HEK293 (cell line): ENCODE measurements around the gene GTSE1.

Experiments used
- ATF2 ChIP-seq: fragments of 450-650 bp; formaldehyde crosslinking; IDR thresholded peaks from 2 replicates; pipeline ENCODE4 v1.5.1; 2016; ENCODE audit warnings: missing biosample characterization, missing genetic modification characterization, low read depth
- BCL11A ChIP-seq: fragments of 450-650 bp; formaldehyde crosslinking; IDR thresholded peaks from 2 replicates; pipeline ENCODE4 v1.5.1; 2016; ENCODE audit warnings: low read depth, missing biosample characterization, missing genetic modification characterization
- BCL11B ChIP-seq: fragments of 450-650 bp; formaldehyde crosslinking; IDR thresholded peaks from 2 replicates; pipeline ENCODE4 v1.5.1; 2016; ENCODE audit warnings: low read depth, missing biosample characterization, missing genetic modification characterization
- GFI1B ChIP-seq: fragments of 450-650 bp; formaldehyde crosslinking; IDR thresholded peaks from 2 replicates; pipeline ENCODE4 v1.5.1; 2016; ENCODE audit warnings: missing biosample characterization, missing genetic modification characterization
- HOXD13 ChIP-seq: sonication (generic); formaldehyde crosslinking; IDR thresholded peaks from 2 replicates; pipeline ENCODE4 v1.8.0; 2022; ENCODE audit warnings: missing genetic modification reagents, borderline replicate concordance
- KLF16 ChIP-seq: fragments of 450-650 bp; formaldehyde crosslinking; IDR thresholded peaks from 2 replicates; pipeline ENCODE4 v1.5.1; 2017; ENCODE audit warnings: missing biosample characterization, missing genetic modification characterization
- RBAK ChIP-seq: fragments of 450-650 bp; formaldehyde crosslinking; IDR thresholded peaks from 2 replicates; pipeline ENCODE4 v1.5.1; 2016; ENCODE audit warnings: missing biosample characterization, missing genetic modification characterization
- SP7 ChIP-seq: fragments of 450-650 bp; formaldehyde crosslinking; IDR thresholded peaks from 2 replicates; pipeline ENCODE4 v1.5.1; 2016; ENCODE audit warnings: missing biosample characterization, missing genetic modification characterization
- WT1 ChIP-seq: fragments of 450-650 bp; formaldehyde crosslinking; IDR thresholded peaks from 2 replicates; pipeline ENCODE4 v1.5.1; 2016; ENCODE audit warnings: missing biosample characterization, missing genetic modification characterization
- ZBTB20 ChIP-seq: fragments of 450-650 bp; formaldehyde crosslinking; IDR thresholded peaks from 2 replicates; pipeline ENCODE4 v1.5.1; 2016; ENCODE audit warnings: missing biosample characterization, missing genetic modification characterization
- ZBTB7A ChIP-seq: fragments of 450-650 bp; formaldehyde crosslinking; IDR thresholded peaks from 2 replicates; pipeline ENCODE4 v1.5.1; 2016; ENCODE audit warnings: low read depth, missing biosample characterization, missing genetic modification characterization
- ZFP37 ChIP-seq: fragments of 450-650 bp; formaldehyde crosslinking; IDR thresholded peaks from 2 replicates; pipeline ENCODE4 v1.5.1; 2016; ENCODE audit warnings: missing biosample characterization, missing genetic modification characterization
- ZIC2 ChIP-seq: fragments of 450-650 bp; formaldehyde crosslinking; IDR thresholded peaks from 2 replicates; pipeline ENCODE4 v1.5.1; 2016; ENCODE audit warnings: missing biosample characterization, missing genetic modification characterization
- ZNF10 ChIP-seq: fragments of 450-650 bp; formaldehyde crosslinking; IDR thresholded peaks from 2 replicates; pipeline ENCODE4 v1.5.1; 2017; ENCODE audit warnings: missing biosample characterization, missing genetic modification characterization
- ZNF112 ChIP-seq: fragments of 450-650 bp; formaldehyde crosslinking; IDR thresholded peaks from 2 replicates; pipeline ENCODE4 v1.5.0; 2017; ENCODE audit warnings: missing biosample characterization, missing genetic modification characterization
- ZNF114 ChIP-seq: fragments of 450-650 bp; formaldehyde crosslinking; IDR thresholded peaks from 2 replicates; pipeline ENCODE4 v1.5.0; 2017; ENCODE audit warnings: missing biosample characterization, missing genetic modification characterization
- ZNF121 ChIP-seq: fragments of 450-650 bp; formaldehyde crosslinking; IDR thresholded peaks from 2 replicates; pipeline ENCODE4 v1.5.1; 2016; ENCODE audit warnings: missing biosample characterization, missing genetic modification characterization
- ZNF133 ChIP-seq: fragments of 450-650 bp; formaldehyde crosslinking; IDR thresholded peaks from 2 replicates; pipeline ENCODE4 v1.5.1; 2016; ENCODE audit warnings: missing biosample characterization, missing genetic modification characterization
- ZNF2 ChIP-seq: fragments of 450-650 bp; formaldehyde crosslinking; IDR thresholded peaks from 2 replicates; pipeline ENCODE4 v1.5.1; 2016; ENCODE audit warnings: missing biosample characterization, missing genetic modification characterization
- ZNF292 ChIP-seq: fragments of 450-650 bp; formaldehyde crosslinking; IDR thresholded peaks from 2 replicates; pipeline ENCODE4 v1.5.1; 2016; ENCODE audit warnings: low read depth, missing biosample characterization, missing genetic modification characterization, borderline replicate concordance
- ZNF335 ChIP-seq: fragments of 450-650 bp; formaldehyde crosslinking; conservative IDR thresholded peaks from 2 replicates; pipeline ENCODE4 v1.5.1; 2016; ENCODE audit warnings: missing biosample characterization, missing genetic modification characterization
- ZNF341 ChIP-seq: fragments of 450-650 bp; formaldehyde crosslinking; IDR thresholded peaks from 2 replicates; pipeline ENCODE4; 2016; ENCODE audit warnings: low read depth, missing biosample characterization, missing genetic modification characterization
- ZNF37A ChIP-seq: fragments of 450-650 bp; IDR thresholded peaks from 2 replicates; pipeline ENCODE4 v1.5.1; 2018; ENCODE audit warnings: missing biosample characterization, missing genetic modification characterization
- ZNF394 ChIP-seq: fragments of 450-650 bp; formaldehyde crosslinking; IDR thresholded peaks from 2 replicates; pipeline ENCODE4 v1.5.1; 2016; ENCODE audit warnings: missing biosample characterization, missing genetic modification characterization, mild to moderate bottlenecking, moderate library complexity, borderline replicate concordance
- ZNF48 ChIP-seq: fragments of 450-650 bp; formaldehyde crosslinking; IDR thresholded peaks from 2 replicates; pipeline ENCODE4 v1.5.1; 2016; ENCODE audit warnings: missing biosample characterization, missing genetic modification characterization
- ZNF510 ChIP-seq: fragments of 450-650 bp; formaldehyde crosslinking; IDR thresholded peaks from 2 replicates; pipeline ENCODE4 v1.5.1; 2018; ENCODE audit warnings: mild to moderate bottlenecking, missing genetic modification characterization, missing biosample characterization; ENCODE audit not compliant: insufficient replicate concordance
- ZNF513 ChIP-seq: fragments of 450-650 bp; IDR thresholded peaks from 2 replicates; pipeline ENCODE4 v1.5.1; 2018; ENCODE audit warnings: missing biosample characterization, missing genetic modification characterization
- ZNF530 ChIP-seq: fragments of 450-650 bp; formaldehyde crosslinking; IDR thresholded peaks from 2 replicates; pipeline ENCODE4 v1.5.1; 2016; ENCODE audit warnings: low read depth, missing biosample characterization, missing genetic modification characterization
- ZNF548 ChIP-seq: fragments of 450-650 bp; formaldehyde crosslinking; IDR thresholded peaks from 2 replicates; pipeline ENCODE4 v1.5.1; 2016; ENCODE audit warnings: missing biosample characterization, missing genetic modification characterization
- ZNF623 ChIP-seq: fragments of 450-650 bp; formaldehyde crosslinking; IDR thresholded peaks from 2 replicates; pipeline ENCODE4 v1.5.1; 2016; ENCODE audit warnings: missing biosample characterization, missing genetic modification characterization
- ZNF629 ChIP-seq: fragments of 450-650 bp; formaldehyde crosslinking; IDR thresholded peaks from 2 replicates; pipeline ENCODE4 v1.5.1; 2017; ENCODE audit warnings: missing biosample characterization, missing genetic modification characterization
- ZNF677 ChIP-seq: fragments of 450-650 bp; IDR thresholded peaks from 2 replicates; pipeline ENCODE4 v1.5.0; 2018; ENCODE audit warnings: missing biosample characterization, mild to moderate bottlenecking, missing genetic modification characterization, moderate library complexity
- ZNF692 ChIP-seq: fragments of 450-650 bp; formaldehyde crosslinking; IDR thresholded peaks from 2 replicates; pipeline ENCODE4 v1.5.1; 2016; ENCODE audit warnings: missing biosample characterization, missing genetic modification characterization
- ZNF792 ChIP-seq: fragments of 450-650 bp; formaldehyde crosslinking; IDR thresholded peaks from 2 replicates; pipeline ENCODE4 v1.5.1; 2016; ENCODE audit warnings: missing biosample characterization, missing genetic modification characterization
- ZNF843 ChIP-seq: fragments of 450-650 bp; formaldehyde crosslinking; IDR thresholded peaks from 2 replicates; pipeline ENCODE4 v1.5.1; 2016; ENCODE audit warnings: missing biosample characterization, missing genetic modification characterization
- ZSCAN23 ChIP-seq: fragments of 450-650 bp; formaldehyde crosslinking; IDR thresholded peaks from 2 replicates; pipeline ENCODE4 v1.5.1; 2016; ENCODE audit warnings: missing biosample characterization, missing genetic modification characterization
- TF ChIP-seq, protein P1 (sequence below): fragments of 450-650 bp; formaldehyde crosslinking; IDR thresholded peaks from 2 replicates; pipeline ENCODE4 v1.5.1; 2017; ENCODE audit warnings: missing biosample characterization, missing genetic modification characterization

GTSE1 gene

DNA sequence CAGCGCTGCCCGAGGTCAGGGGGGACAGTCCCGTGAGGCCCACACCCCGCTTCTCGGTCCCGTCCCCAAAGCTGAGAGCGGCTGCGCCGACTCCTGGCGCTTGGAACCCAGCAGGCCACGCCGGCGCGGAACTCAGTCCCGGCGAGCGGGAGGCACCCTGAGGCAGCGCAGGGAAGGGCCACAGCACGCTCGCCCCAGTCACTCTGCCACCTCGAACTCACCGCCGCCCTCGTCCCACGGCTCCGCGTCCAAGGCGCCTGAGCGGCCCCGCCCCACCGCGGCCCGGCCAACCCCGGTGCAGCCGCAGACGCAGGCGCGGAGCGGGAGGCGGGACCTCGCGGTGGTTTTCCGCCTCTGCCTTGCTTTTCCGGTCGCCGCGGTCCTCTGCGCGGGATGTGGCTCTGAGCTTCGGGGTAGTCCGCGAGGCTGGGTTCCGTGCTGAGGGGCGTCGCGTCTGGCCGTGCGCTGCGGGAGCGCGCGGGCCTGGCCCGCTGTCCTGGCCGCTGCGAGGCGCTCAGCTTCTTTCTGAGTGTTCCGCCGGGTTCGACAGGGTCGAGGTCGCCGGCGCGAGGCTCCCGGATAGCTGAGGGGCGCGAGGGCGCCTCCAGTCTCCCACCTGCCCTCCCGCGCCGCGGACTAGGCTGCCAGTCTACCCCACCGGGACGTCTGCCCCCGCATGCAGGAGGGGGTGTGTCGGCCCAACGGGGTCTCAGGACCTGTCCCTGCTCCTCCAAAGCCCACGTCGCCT lies 46.5 kb upstream of the GTSE1 start, which contains the start of gene CDPF1 (continued):
- TF ChIP-seq ZNF548 (tag by site-specific recombination) (no peak), ZNF692 (tag by site-specific recombination) (peak; percentile 86; the same call in 1 of the 2 replicates), ZNF2 (tag by site-specific recombination) (0 out of 2 replicates have a peak, but pooled peaks have one; percentile 55), ZNF133 (tag by site-specific recombination) (0 out of 2 replicates have a peak, but pooled peaks have one; percentile 12), SP7 (tag by site-specific recombination) (peak; percentile 72), ZFP37 (tag by site-specific recombination) (peak; percentile 37; the same call in 1 of the 2 replicates), BCL11A (tag by site-specific recombination) (0 out of 2 replicates have a peak, but pooled peaks have one; percentile 45), ZNF48 (tag by site-specific recombination) (no peak), ATF2 (tag by site-specific recombination) (no peak), RBAK (tag by site-specific recombination) (no peak), KLF16 (tag by site-specific recombination) (0 out of 2 replicates have a peak, but pooled peaks have one; percentile 43), ZNF677 (tag by site-specific recombination) (no peak), ZBTB7A (peak; percentile 29; the same call in 1 of the 2 replicates), WT1 (tag by site-specific recombination) (0 out of 2 replicates have a peak, but pooled peaks have one; percentile 12), ZNF394 (tag by site-specific recombination) (peak; percentile 34; the same call in 1 of the 2 replicates), ZNF341 (tag by site-specific recombination) (peak; percentile 55), ZNF792 (tag by site-specific recombination) (peak; percentile 79; the same call in 1 of the 2 replicates), ZSCAN23 (tag by site-specific recombination) (no peak), ZNF530 (tag by site-specific recombination) (no peak), HOXD13 (CRISPR knock-in tag) (no peak), ZBTB20 (tag by site-specific recombination) (peak; percentile 71; the same call in 1 of the 2 replicates), ZNF37A (tag by site-specific recombination) (no peak), ZNF510 (no peak), BCL11B (tag by site-specific recombination) (no peak), ZNF292 (tag by site-specific recombination) (no peak), ZNF10 (tag by site-specific recombination) (no peak), ZNF843 (tag by site-specific recombination) (no peak), ZNF335 (tag by site-specific recombination) (peak; percentile 98), ZNF629 (tag by site-specific recombination) (peak; percentile 47; the same call in 1 of the 2 replicates), ZNF623 (tag by site-specific recombination) (no peak), ZNF112 (tag by site-specific recombination) (no peak), ZNF114 (tag by site-specific recombination) (no peak), ZNF513 (tag by site-specific recombination) (no peak), GFI1B (no peak), ZIC2 (peak; percentile 88), ZNF121 (tag by site-specific recombination) (no peak)
- TF ChIP-seq, protein P1, sequence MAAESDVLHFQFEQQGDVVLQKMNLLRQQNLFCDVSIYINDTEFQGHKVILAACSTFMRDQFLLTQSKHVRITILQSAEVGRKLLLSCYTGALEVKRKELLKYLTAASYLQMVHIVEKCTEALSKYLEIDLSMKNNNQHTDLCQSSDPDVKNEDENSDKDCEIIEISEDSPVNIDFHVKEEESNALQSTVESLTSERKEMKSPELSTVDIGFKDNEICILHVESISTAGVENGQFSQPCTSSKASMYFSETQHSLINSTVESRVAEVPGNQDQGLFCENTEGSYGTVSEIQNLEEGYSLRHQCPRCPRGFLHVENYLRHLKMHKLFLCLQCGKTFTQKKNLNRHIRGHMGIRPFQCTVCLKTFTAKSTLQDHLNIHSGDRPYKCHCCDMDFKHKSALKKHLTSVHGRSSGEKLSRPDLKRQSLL (tag by site-specific recombination): peak; percentile 87
